RCC 7860 (cell line): ENCODE data around the gene B4GALNT2.
"Not testable (repeated sequence)": the region's sequence is repeated elsewhere in the genome, so short reads cannot be mapped to it uniquely, and the experiment has no call there.

Source experiments
- DNase-seq: peaks from one replicate; pipeline ENCODE4 v3.0.0-alpha.2; 2015; ENCODE audit warnings: low spot score
- FAIRE-seq: peaks from 2 replicates; lab custom pipeline; 2012; peaks lifted over from hg19 to GRCh38; lab: Jason Lieb, UNC

B4GALNT2 gene

GRCh38 chr17:49120166-49120565, 12.4 kb upstream of the B4GALNT2 start:
- DNase-seq, result no peak
- FAIRE-seq, result no peak

- DNase-seq, result peak; percentile 32
- no peak for FAIRE-seq
These were observed 10.8 kb upstream of the B4GALNT2 start for GRCh38 chr17:49121696-49122292.

GRCh38 chr17:49122566-49122965, 10.0 kb upstream of the B4GALNT2 start:
- no peak for DNase-seq
- no peak for FAIRE-seq

GRCh38 chr17:49123061-49123460, 9.5 kb upstream of the B4GALNT2 start:
- no peak for DNase-seq
- no peak for FAIRE-seq

- FAIRE-seq (no peak), DNase-seq (no peak)
These were observed 7.1 kb upstream of the B4GALNT2 start for GRCh38 chr17:49125449-49125848.

GRCh38 chr17:49126183-49126859, 6.2 kb upstream of the B4GALNT2 start:
- not testable (repeated sequence) for FAIRE-seq, DNase-seq

- not testable (repeated sequence) for FAIRE-seq
- DNase-seq, result peak; percentile 44
These were observed 3.1 kb upstream of the B4GALNT2 start for GRCh38 chr17:49129359-49129950.

GRCh38 chr17:49130891-49131290, 1.7 kb upstream of the B4GALNT2 start:
- FAIRE-seq (no peak), DNase-seq (no peak)

- DNase-seq, result no peak
- FAIRE-seq, result no peak
These were observed 261 bp upstream of the B4GALNT2 start for GRCh38 chr17:49132317-49132698.

GRCh38 chr17:49136335-49136734, 3.8 kb downstream of the B4GALNT2 start:
- FAIRE-seq, result no peak
- no peak for DNase-seq

GRCh38 chr17:49145654-49146053, 13.1 kb downstream of the B4GALNT2 start:
- FAIRE-seq, DNase-seq: not testable (repeated sequence)

GRCh38 chr17:49146620-49147306, 14.2 kb downstream of the B4GALNT2 start:
- DNase-seq (peak; percentile 93), FAIRE-seq (peak; percentile 81)

GRCh38 chr17:49148171-49148570, 15.6 kb downstream of the B4GALNT2 start:
- FAIRE-seq (no peak), DNase-seq (no peak)

- FAIRE-seq (no peak), DNase-seq (no peak)
These were observed 19.4 kb downstream of the B4GALNT2 start for GRCh38 chr17:49151996-49152395.

- FAIRE-seq (no peak), DNase-seq (no peak)
These were observed 23.7 kb downstream of the B4GALNT2 start for GRCh38 chr17:49156256-49156655.

GRCh38 chr17:49157784-49158183, 25.2 kb downstream of the B4GALNT2 start:
- FAIRE-seq, result peak; percentile 74
- peak; percentile 68 for DNase-seq

- DNase-seq (no peak), FAIRE-seq (no peak)
These were observed 30.3 kb downstream of the B4GALNT2 start for GRCh38 chr17:49162866-49163265.

- FAIRE-seq (no peak), DNase-seq (no peak)
These were observed 32.6 kb downstream of the B4GALNT2 start for GRCh38 chr17:49165143-49165542.

- no peak for DNase-seq
- no peak for FAIRE-seq
These were observed 36.1 kb downstream of the B4GALNT2 start for GRCh38 chr17:49168706-49169105.

- FAIRE-seq (no peak), DNase-seq (no peak)
These were observed 37.6 kb downstream of the B4GALNT2 start for GRCh38 chr17:49170216-49170615.

- FAIRE-seq, DNase-seq: not testable (repeated sequence)
These were observed 38.1 kb downstream of the B4GALNT2 start for GRCh38 chr17:49170711-49171110.

GRCh38 chr17:49175978-49176377, 43.4 kb downstream of the B4GALNT2 start:
- FAIRE-seq, DNase-seq: not testable (repeated sequence)
